Measurements from ENCODE around the gene NFKB1. TPM values are rescaled to one million over a fixed set of nuclear protein-coding genes. Genes with fewer than 3 reads are reported as not detected.

NFKB1 gene
- total and polyA plus RNA-seq, 2 donors (not counting 1 experiment from before 2014, with no cell fraction given) = 32.0 to 88.1 TPM

DNA sequence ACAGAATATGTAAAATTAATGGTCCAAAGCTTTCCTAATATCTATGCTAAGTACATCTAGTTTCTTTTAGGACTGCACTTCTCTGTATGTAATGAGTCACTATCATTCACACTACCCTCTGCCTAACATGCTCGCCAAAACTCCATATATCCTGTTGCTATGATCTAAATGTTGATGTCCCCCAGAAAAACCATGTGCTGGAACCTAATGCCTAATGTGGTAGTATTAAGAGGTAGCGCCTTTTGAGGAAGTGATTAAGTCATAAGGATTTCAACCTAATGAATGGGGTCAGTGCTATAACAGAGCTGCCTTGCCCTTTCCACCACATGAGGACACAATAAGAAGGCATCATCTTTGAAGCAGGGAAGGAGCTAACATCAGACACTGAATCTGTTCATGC, 34.9 kb upstream of the NFKB1 start:
- ChIA-PET CTCF (no interaction called here), POLR2A (interaction anchor here (0.7 kb wide), 1 partner anchor 788 kb away, joined by 8 read pairs; no protein-coding TSS in a partner anchor)
- no peak for ATAC-seq (ENCODE audit: low read depth)
- H3K4me3 ChIP-seq (ENCODE audit: control extremely low read depth in 1 of 5, extremely low read depth in 1 of 5, insufficient read depth in 1 of 5, low read depth in 2 of 5, low read length in 4 of 5) = no peak overlapping the region
- Mint-ChIP-seq H3K4me3 (no peak overlapping the region), H3K27ac (no peak overlapping the region), H3K9me3 (ENCODE audit: insufficient read depth) (peaks cover 4% of the 10 kb centered on the region), H3K27me3 (peaks cover 17% of the 10 kb centered on the region), H3K4me1 (no peaks in the 10 kb centered on the region)
- no peaks in the 10 kb centered on the region for H3K36me3 ChIP-seq (replicated peaks in 1 of 2; ENCODE audit: control extremely low read depth in 1 of 2, control insufficient read depth in 1 of 2, extremely low read depth in 1 of 2, insufficient read depth in 2 of 2, low read length in 1 of 2)
- no peaks in the 10 kb centered on the region for H4K20me1 ChIP-seq (ENCODE audit: control insufficient read depth, insufficient read depth, low read length, poor library complexity, severe bottlenecking)
- peaks cover 0 to 1% (median 0%) of the 10 kb centered on the region in 4 experiments for H3K27me3 ChIP-seq (replicated peaks in 1 of 4; ENCODE audit: control extremely low read depth in 1 of 4, control insufficient read depth in 3 of 4, insufficient read depth in 4 of 4, low read length in 3 of 4)
- TF ChIP-seq EZH2 (IDR thresholded peaks at IDR 0.05; ENCODE audit: borderline replicate concordance, insufficient read depth, low read depth, low read length, poor library complexity, severe bottlenecking) = no peak
- H3K9ac ChIP-seq (ENCODE audit: low read length) = no peak overlapping the region
- intact Hi-C loops (cut with micrococcal nuclease) = no loop called here
- no peaks in the 10 kb centered on the region for H3K4me1 ChIP-seq (ENCODE audit: control insufficient read depth in 2 of 2, insufficient read depth in 2 of 2, low read length in 2 of 2)
- no peak overlapping the region for H3K27ac ChIP-seq (ENCODE audit: low read length in 2 of 2)
- no peak for DNase-seq
- H3K4me2 ChIP-seq (replicated peaks; ENCODE audit: low read depth, low read length, poor library complexity, severe bottlenecking) = no peak overlapping the region
- H2AFZ ChIP-seq (ENCODE audit: insufficient read depth, low read depth, low read length, poor library complexity, severe bottlenecking) = no peak overlapping the region
- no peaks in the 10 kb centered on the region for H3K79me2 ChIP-seq (ENCODE audit: control insufficient read depth, insufficient read depth, low read length)
- H3K9me3 ChIP-seq (ENCODE audit: control extremely low read depth in 1 of 3, control insufficient read depth in 2 of 3, insufficient read depth in 1 of 3, low read length in 2 of 3) = no peaks in the 10 kb centered on the region
- WGBS (ENCODE audit: insufficient coverage) = no CpG with 5 or more reads among the region's 2 CpGs

DNA sequence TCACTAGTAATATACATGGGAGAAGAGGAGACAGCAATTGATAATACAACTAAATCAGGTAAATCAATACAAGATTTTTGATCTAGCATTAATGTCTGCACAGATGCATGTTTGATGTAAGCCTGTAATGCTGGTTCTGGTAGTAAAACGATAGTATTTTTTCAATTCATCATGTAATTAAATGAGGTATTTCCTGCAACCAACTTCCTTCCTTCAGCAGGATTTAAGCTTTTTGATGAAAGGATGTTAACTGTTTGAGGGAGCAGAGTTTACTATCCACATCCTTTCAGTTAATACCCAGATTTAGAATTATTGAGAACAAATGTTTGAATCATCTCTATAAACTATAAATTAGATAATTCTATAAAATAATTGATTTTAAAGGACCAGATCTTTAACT, 31.4 kb upstream of the NFKB1 start:
- intact Hi-C loops (cut with micrococcal nuclease) = no loop called here
- POLR2A ChIA-PET = no interaction called here
- H3K4me1 Mint-ChIP-seq = no peaks in the 10 kb centered on the region
- Histone ChIP-seq H3K79me2 (ENCODE audit: control insufficient read depth, insufficient read depth, low read length) (no peaks in the 10 kb centered on the region), H3K9ac (ENCODE audit: low read length) (no peak overlapping the region), H3K27ac (ENCODE audit: low read length in 2 of 2) (no peak overlapping the region), H3K27me3 (replicated peaks in 1 of 4; ENCODE audit: control extremely low read depth in 1 of 4, control insufficient read depth in 3 of 4, insufficient read depth in 4 of 4, low read length in 3 of 4) (no peaks in the 10 kb centered on the region), H3K9me3 (ENCODE audit: control extremely low read depth in 1 of 3, control insufficient read depth in 2 of 3, insufficient read depth in 1 of 3, low read length in 2 of 3) (no peaks in the 10 kb centered on the region), H3K4me2 (replicated peaks; ENCODE audit: low read depth, low read length, poor library complexity, severe bottlenecking) (no peak overlapping the region), H3K36me3 (replicated peaks in 1 of 2; ENCODE audit: control extremely low read depth in 1 of 2, control insufficient read depth in 1 of 2, extremely low read depth in 1 of 2, insufficient read depth in 2 of 2, low read length in 1 of 2) (no peaks in the 10 kb centered on the region), H3K4me3 (ENCODE audit: control extremely low read depth in 1 of 5, extremely low read depth in 1 of 5, insufficient read depth in 1 of 5, low read depth in 2 of 5, low read length in 4 of 5) (no peak overlapping the region), H4K20me1 (ENCODE audit: control insufficient read depth, insufficient read depth, low read length, poor library complexity, severe bottlenecking) (no peaks in the 10 kb centered on the region), H2AFZ (ENCODE audit: insufficient read depth, low read depth, low read length, poor library complexity, severe bottlenecking) (no peak overlapping the region), H3K4me1 (ENCODE audit: control insufficient read depth in 2 of 2, insufficient read depth in 2 of 2, low read length in 2 of 2) (no peaks in the 10 kb centered on the region)
- TF ChIP-seq, protein P1, sequence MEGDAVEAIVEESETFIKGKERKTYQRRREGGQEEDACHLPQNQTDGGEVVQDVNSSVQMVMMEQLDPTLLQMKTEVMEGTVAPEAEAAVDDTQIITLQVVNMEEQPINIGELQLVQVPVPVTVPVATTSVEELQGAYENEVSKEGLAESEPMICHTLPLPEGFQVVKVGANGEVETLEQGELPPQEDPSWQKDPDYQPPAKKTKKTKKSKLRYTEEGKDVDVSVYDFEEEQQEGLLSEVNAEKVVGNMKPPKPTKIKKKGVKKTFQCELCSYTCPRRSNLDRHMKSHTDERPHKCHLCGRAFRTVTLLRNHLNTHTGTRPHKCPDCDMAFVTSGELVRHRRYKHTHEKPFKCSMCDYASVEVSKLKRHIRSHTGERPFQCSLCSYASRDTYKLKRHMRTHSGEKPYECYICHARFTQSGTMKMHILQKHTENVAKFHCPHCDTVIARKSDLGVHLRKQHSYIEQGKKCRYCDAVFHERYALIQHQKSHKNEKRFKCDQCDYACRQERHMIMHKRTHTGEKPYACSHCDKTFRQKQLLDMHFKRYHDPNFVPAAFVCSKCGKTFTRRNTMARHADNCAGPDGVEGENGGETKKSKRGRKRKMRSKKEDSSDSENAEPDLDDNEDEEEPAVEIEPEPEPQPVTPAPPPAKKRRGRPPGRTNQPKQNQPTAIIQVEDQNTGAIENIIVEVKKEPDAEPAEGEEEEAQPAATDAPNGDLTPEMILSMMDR (IDR thresholded peaks at IDR 0.05) = no peak
- no peak for TF ChIP-seq EZH2 (IDR thresholded peaks at IDR 0.05; ENCODE audit: borderline replicate concordance, insufficient read depth, low read depth, low read length, poor library complexity, severe bottlenecking)
- CTCF ChIA-PET = no interaction called here
- no peak overlapping the region for H3K27ac Mint-ChIP-seq
- WGBS (ENCODE audit: insufficient coverage) = no CpG with 5 or more reads among the region's 1 CpG
- H3K4me3 Mint-ChIP-seq = no peak overlapping the region
- no peak for DNase-seq
- H3K27me3 Mint-ChIP-seq = peaks cover 19% of the 10 kb centered on the region
- no peak for ATAC-seq (ENCODE audit: low read depth)
- no peaks in the 10 kb centered on the region for H3K9me3 Mint-ChIP-seq (ENCODE audit: insufficient read depth)

Measured in B cell (primary cell).